A549 (cell line): ENCODE data around the gene METTL18.

Experiments used
- CHD4 ChIP-seq: fragments of 200-600 bp; sonication (generic); IDR thresholded peaks from 2 replicates; pipeline ENCODE4 v1.6.1; 2016; ENCODE audit warnings: antibody characterized with exemption, mild to moderate bottlenecking, borderline replicate concordance
- GATA3 ChIP-seq: IDR thresholded peaks from 2 replicates; pipeline ENCODE4 v1.6.1; 2012; ENCODE audit warnings: borderline replicate concordance
- MAFK ChIP-seq: fragments of 450-650 bp; IDR thresholded peaks from 2 replicates; pipeline ENCODE4 v1.6.1; 2014; ENCODE audit not compliant: partially characterized antibody
- MAZ ChIP-seq: fragments of 150-350 bp; IDR thresholded peaks from 2 replicates; pipeline ENCODE4 v1.6.1; 2014; ENCODE audit warnings: antibody characterized with exemption, low read depth, low read length, borderline replicate concordance
- POLR2A ChIP-seq: IDR thresholded peaks from 2 replicates; pipeline ENCODE4 v1.6.1; 2012; ENCODE audit warnings: mild to moderate bottlenecking, low read length
- TF ChIP-seq, protein P1 (sequence below): fragments of >200 bp; sonication (Bioruptor Twin); formaldehyde crosslinking; IDR thresholded peaks from 3 replicates; pipeline ENCODE4 v1.5.1; 2016
- TF ChIP-seq, protein P2 (sequence below): IDR thresholded peaks from 2 replicates; pipeline ENCODE4 v1.6.1; 2012
- TF ChIP-seq, protein P3 (sequence below): fragments of 250-450 bp; sonication (Bioruptor Pico); IDR thresholded peaks from 2 replicates; pipeline ENCODE4 v1.5.0; 2021; ENCODE audit warnings: mild to moderate bottlenecking, moderate library complexity, borderline replicate concordance

DNA sequence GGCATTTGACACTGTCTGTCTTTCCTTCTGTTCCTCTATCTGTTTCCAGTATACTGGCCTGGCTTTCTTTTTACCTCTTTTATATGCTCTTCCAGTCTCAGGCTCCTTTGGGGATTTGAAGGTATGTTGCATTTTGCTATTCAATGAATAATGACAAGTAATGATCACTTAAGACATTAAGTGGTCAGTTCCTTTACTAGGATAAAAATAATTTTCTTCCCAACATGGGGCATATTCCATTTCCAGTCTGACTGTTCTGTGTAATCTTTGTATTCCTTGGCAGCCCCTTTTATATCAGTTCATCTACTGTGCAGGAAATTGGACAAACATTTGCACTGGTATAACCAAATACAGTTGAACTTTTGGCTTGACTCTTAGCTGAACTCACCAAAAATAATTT, 15.6 kb downstream of the METTL18 start:
- TF ChIP-seq, protein P1, sequence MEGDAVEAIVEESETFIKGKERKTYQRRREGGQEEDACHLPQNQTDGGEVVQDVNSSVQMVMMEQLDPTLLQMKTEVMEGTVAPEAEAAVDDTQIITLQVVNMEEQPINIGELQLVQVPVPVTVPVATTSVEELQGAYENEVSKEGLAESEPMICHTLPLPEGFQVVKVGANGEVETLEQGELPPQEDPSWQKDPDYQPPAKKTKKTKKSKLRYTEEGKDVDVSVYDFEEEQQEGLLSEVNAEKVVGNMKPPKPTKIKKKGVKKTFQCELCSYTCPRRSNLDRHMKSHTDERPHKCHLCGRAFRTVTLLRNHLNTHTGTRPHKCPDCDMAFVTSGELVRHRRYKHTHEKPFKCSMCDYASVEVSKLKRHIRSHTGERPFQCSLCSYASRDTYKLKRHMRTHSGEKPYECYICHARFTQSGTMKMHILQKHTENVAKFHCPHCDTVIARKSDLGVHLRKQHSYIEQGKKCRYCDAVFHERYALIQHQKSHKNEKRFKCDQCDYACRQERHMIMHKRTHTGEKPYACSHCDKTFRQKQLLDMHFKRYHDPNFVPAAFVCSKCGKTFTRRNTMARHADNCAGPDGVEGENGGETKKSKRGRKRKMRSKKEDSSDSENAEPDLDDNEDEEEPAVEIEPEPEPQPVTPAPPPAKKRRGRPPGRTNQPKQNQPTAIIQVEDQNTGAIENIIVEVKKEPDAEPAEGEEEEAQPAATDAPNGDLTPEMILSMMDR = no peak
- TF ChIP-seq MAZ (no peak), POLR2A (no peak), MAFK (no peak), GATA3 (peak; percentile 33; the same call in 1 of the 2 replicates), CHD4 (no peak)
- TF ChIP-seq, protein P2, sequence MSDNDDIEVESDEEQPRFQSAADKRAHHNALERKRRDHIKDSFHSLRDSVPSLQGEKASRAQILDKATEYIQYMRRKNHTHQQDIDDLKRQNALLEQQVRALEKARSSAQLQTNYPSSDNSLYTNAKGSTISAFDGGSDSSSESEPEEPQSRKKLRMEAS = no peak
- TF ChIP-seq, protein P3, sequence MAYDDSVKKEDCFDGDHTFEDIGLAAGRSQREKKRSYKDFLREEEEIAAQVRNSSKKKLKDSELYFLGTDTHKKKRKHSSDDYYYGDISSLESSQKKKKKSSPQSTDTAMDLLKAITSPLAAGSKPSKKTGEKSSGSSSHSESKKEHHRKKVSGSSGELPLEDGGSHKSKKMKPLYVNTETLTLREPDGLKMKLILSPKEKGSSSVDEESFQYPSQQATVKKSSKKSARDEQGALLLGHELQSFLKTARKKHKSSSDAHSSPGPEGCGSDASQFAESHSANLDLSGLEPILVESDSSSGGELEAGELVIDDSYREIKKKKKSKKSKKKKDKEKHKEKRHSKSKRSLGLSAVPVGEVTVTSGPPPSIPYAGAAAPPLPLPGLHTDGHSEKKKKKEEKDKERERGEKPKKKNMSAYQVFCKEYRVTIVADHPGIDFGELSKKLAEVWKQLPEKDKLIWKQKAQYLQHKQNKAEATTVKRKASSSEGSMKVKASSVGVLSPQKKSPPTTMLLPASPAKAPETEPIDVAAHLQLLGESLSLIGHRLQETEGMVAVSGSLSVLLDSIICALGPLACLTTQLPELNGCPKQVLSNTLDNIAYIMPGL (CRISPR knock-in tag) = no peak
